ENCODE measurements around the gene RPN2. TPM values are rescaled to one million over a fixed set of nuclear protein-coding genes. Genes with fewer than 3 reads are reported as not detected.

RPN2 gene
- total and polyA plus RNA-seq, 9 of the 15 experiments (the other 6 are each of a cell fraction or from before 2014, with no cell fraction given), result 168 to 548 (median 325) TPM

GRCh38 chr20:37271421-37271768, 92.3 kb downstream of the RPN2 start:
- BruUV-seq (replicated peaks), result no TSS peak
- CTCF ChIA-PET (ENCODE audit: low intra/inter-chr PET ratio), result no interaction called here
- no peaks in the 10 kb centered on the region for H3K9me1 ChIP-seq (ENCODE audit: control insufficient read depth, insufficient read depth, low read length)
- no peak overlapping the region; the same call in 2 of the 3 replicates for H3K27ac ChIP-seq (ENCODE audit: extremely low read depth, low read depth, low read length)
- H3K79me2 ChIP-seq (ENCODE audit: control insufficient read depth, insufficient read depth, low read length), result no peaks in the 10 kb centered on the region
- in situ Hi-C loops (cut with MboI) (loop anchor here (5.0 kb wide), 1 partner anchor 256 kb away; the partner anchor contains the start of gene BLCAP), intact Hi-C loops (cut with micrococcal nuclease) (no loop called here)
- H2AFZ ChIP-seq (ENCODE audit: low read depth, low read length), result peak overlapping the region; percentile 84; the same call in 1 of the 2 replicates
- 37% methylated on average over 3 of the region's 3 CpGs for WGBS (ENCODE audit: insufficient coverage, low coverage, missing lambda C conversion rate)
- H3K27me3 ChIP-seq (ENCODE audit: control insufficient read depth in 2 of 2, insufficient read depth in 2 of 2, low read length in 2 of 2), result no peaks in the 10 kb centered on the region; a peak in 2 of 5 replicates
- peaks cover 4% of the 10 kb centered on the region; the same call in 1 of the 2 replicates for H3K9me3 ChIP-seq (replicated peaks; ENCODE audit: control insufficient read depth, insufficient read depth, low read depth, low read length)
- peaks cover 19 to 23% of the 10 kb centered on the region in 2 experiments for H3K4me1 ChIP-seq (replicated peaks in 1 of 2; ENCODE audit: control insufficient read depth in 2 of 2, insufficient read depth in 2 of 2, low read length in 2 of 2)
- POLR2A ChIA-PET, result interaction anchor here (0.7 to 1.9 kb wide), 5 partner anchors 8 to 27 kb away, joined by 3 to 7 read pairs (median 3); no protein-coding TSS in a partner anchor
- TF ChIP-seq, protein P1, sequence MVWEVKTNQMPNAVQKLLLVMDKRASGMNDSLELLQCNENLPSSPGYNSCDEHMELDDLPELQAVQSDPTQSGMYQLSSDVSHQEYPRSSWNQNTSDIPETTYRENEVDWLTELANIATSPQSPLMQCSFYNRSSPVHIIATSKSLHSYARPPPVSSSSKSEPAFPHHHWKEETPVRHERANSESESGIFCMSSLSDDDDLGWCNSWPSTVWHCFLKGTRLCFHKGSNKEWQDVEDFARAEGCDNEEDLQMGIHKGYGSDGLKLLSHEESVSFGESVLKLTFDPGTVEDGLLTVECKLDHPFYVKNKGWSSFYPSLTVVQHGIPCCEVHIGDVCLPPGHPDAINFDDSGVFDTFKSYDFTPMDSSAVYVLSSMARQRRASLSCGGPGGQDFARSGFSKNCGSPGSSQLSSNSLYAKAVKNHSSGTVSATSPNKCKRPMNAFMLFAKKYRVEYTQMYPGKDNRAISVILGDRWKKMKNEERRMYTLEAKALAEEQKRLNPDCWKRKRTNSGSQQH (CRISPR knock-in tag; IDR thresholded peaks at IDR 0.05), result no peak
- no peak for TF ChIP-seq NCOR1 (IDR thresholded peaks at IDR 0.05)
- no peak for TF ChIP-seq SP1 (CRISPR knock-in tag; IDR thresholded peaks at IDR 0.05)
- no peak for TF ChIP-seq MTA3 (IDR thresholded peaks at IDR 0.05; ENCODE audit: borderline replicate concordance)
- TF ChIP-seq, protein P2, sequence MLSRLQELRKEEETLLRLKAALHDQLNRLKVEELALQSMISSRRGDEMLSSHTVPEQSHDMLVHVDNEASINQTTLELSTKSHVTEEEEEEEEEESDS (CRISPR knock-in tag; IDR thresholded peaks at IDR 0.05), result no peak
- TF ChIP-seq KLF13 (tag; IDR thresholded peaks at IDR 0.05; ENCODE audit: borderline replicate concordance, low read depth), result no peak
- TF ChIP-seq BRD9 (IDR thresholded peaks at IDR 0.05; ENCODE audit: low read depth, partially characterized antibody), result no peak
- no peak for TF ChIP-seq KDM5B (IDR thresholded peaks at IDR 0.05; ENCODE audit: insufficient replicate concordance, low read depth, low read length)
- TF ChIP-seq RAD21 (CRISPR knock-in tag; conservative IDR thresholded peaks at IDR 0.05 in 1 of 2, IDR thresholded peaks at IDR 0.05 in 1 of 2), result no peak
- TF ChIP-seq ZNF668 (CRISPR knock-in tag; IDR thresholded peaks at IDR 0.05), result no peak
- no peak for TF ChIP-seq HOXB6 (CRISPR knock-in tag; IDR thresholded peaks at IDR 0.05; ENCODE audit: borderline replicate concordance)
- no peak for TF ChIP-seq IRF2 (CRISPR knock-in tag; IDR thresholded peaks at IDR 0.05)
- TF ChIP-seq, protein P3, sequence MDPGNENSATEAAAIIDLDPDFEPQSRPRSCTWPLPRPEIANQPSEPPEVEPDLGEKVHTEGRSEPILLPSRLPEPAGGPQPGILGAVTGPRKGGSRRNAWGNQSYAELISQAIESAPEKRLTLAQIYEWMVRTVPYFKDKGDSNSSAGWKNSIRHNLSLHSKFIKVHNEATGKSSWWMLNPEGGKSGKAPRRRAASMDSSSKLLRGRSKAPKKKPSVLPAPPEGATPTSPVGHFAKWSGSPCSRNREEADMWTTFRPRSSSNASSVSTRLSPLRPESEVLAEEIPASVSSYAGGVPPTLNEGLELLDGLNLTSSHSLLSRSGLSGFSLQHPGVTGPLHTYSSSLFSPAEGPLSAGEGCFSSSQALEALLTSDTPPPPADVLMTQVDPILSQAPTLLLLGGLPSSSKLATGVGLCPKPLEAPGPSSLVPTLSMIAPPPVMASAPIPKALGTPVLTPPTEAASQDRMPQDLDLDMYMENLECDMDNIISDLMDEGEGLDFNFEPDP (CRISPR knock-in tag; IDR thresholded peaks at IDR 0.05), result no peak
- DNase-seq (ENCODE audit: extremely low read depth in 1 of 4, low spot score in 3 of 4), result no peak
- no peak for FAIRE-seq
- no peaks in the 10 kb centered on the region for H3K36me3 ChIP-seq (ENCODE audit: control insufficient read depth, insufficient read depth, low read length)
- ATAC-seq, result no peak
- H3K4me3 ChIP-seq, result no peak overlapping the region
- no peak overlapping the region; the same call in 1 of the 2 replicates for H3K4me2 ChIP-seq (ENCODE audit: insufficient read depth, low read length)
- H4K20me1 ChIP-seq (replicated peaks; ENCODE audit: control insufficient read depth, insufficient read depth, low read length), result no peaks in the 10 kb centered on the region
- H3K9ac ChIP-seq (ENCODE audit: insufficient read depth in 1 of 2, low read depth in 2 of 2, low read length in 2 of 2), result peak overlapping the region in 1 of 2 experiments; percentile 26; a peak in 1 of 4 replicates
